WTC11 (cell line): Measurements from ENCODE around the gene MAP4K3. TPM values are rescaled to one million over a fixed set of nuclear protein-coding genes. Genes with fewer than 3 reads are reported as not detected.

Experiments used
- ATAC-seq: fragments of 200-7000 bp; cut with Tn5 transposase; 2 replicates; pipeline ENCODE4 v1.10.0; 2021; ENCODE audit warnings: mild to moderate bottlenecking, moderate library complexity
- CTCF ChIA-PET: fragments of 300-600 bp; sonication (Branson Sonifier 250); formaldehyde crosslinking; loops from one replicate; lab custom pipeline; 2021; ENCODE audit warnings: antibody characterized with exemption; lab: Charles Lee
- POLR2A ChIA-PET: fragments of 350-600 bp; sonication (Branson Sonifier 250); formaldehyde crosslinking; loops from one replicate; lab custom pipeline; 2021; ENCODE audit warnings: antibody characterized with exemption; lab: Charles Lee
- DNase-seq: peaks from one replicate; pipeline ENCODE4 v3.0.0; 2021; ENCODE audit warnings: low spot score
- H3K27ac Mint-ChIP-seq: 2 replicates; pipeline ENCODE4 v1.8.0; 2021; ENCODE audit warnings: mixed read lengths
- H3K27me3 Mint-ChIP-seq: 2 replicates; pipeline ENCODE4 v1.8.0; 2021; ENCODE audit warnings: low read depth, mild to moderate bottlenecking, moderate library complexity, mixed read lengths
- H3K36me3 Mint-ChIP-seq: 2 replicates; pipeline ENCODE4 v1.8.0; 2021; ENCODE audit warnings: mixed read lengths
- H3K4me1 Mint-ChIP-seq: 2 replicates; pipeline ENCODE4 v1.8.0; 2022; ENCODE audit warnings: mixed read lengths
- H3K4me3 Mint-ChIP-seq: 2 replicates; pipeline ENCODE4 v1.8.0; 2021; ENCODE audit warnings: mild to moderate bottlenecking, moderate library complexity, mixed read lengths
- H3K9me3 Mint-ChIP-seq: 2 replicates; pipeline ENCODE4 v1.8.0; 2021; ENCODE audit warnings: mixed read lengths
- ATF1 ChIP-seq: sonication (generic); formaldehyde crosslinking; IDR thresholded peaks from 2 replicates; pipeline ENCODE4 v1.8.1; 2023; ENCODE audit warnings: mild to moderate bottlenecking, moderate library complexity, missing genetic modification reagents
- ELF4 ChIP-seq: sonication (generic); formaldehyde crosslinking; IDR thresholded peaks from 2 replicates; pipeline ENCODE4 v1.8.1; 2022; ENCODE audit warnings: low read depth, mild to moderate bottlenecking, moderate library complexity, missing genetic modification reagents
- ESRRA ChIP-seq: sonication (generic); formaldehyde crosslinking; IDR thresholded peaks from 2 replicates; pipeline ENCODE4 v1.8.1; 2022; ENCODE audit warnings: mild to moderate bottlenecking, missing genetic modification reagents, borderline replicate concordance
- FOXJ3 ChIP-seq: sonication (generic); formaldehyde crosslinking; IDR thresholded peaks from 2 replicates; pipeline ENCODE4 v1.9.0; 2021; ENCODE audit warnings: missing genetic modification reagents, mild to moderate bottlenecking, borderline replicate concordance
- HMGA2 ChIP-seq: fragments of 250-450 bp; sonication (Bioruptor Pico); IDR thresholded peaks from 2 replicates; pipeline ENCODE4 v1.4.0; 2021; ENCODE audit warnings: mild to moderate bottlenecking, moderate library complexity
- KAT7 ChIP-seq: sonication (generic); formaldehyde crosslinking; IDR thresholded peaks from 2 replicates; pipeline ENCODE4 v1.8.1; 2023; ENCODE audit warnings: missing genetic modification reagents, mild to moderate bottlenecking, borderline replicate concordance
- MXD4 ChIP-seq: fragments of 250-450 bp; sonication (Bioruptor Pico); IDR thresholded peaks from 2 replicates; pipeline ENCODE4 v1.8.0; 2021; ENCODE audit warnings: mild to moderate bottlenecking, moderate library complexity, borderline replicate concordance
- MYBL2 ChIP-seq: sonication (generic); formaldehyde crosslinking; IDR thresholded peaks from 2 replicates; pipeline ENCODE4 v1.8.1; 2023; ENCODE audit warnings: mild to moderate bottlenecking, moderate library complexity, missing genetic modification reagents
- NFATC4 ChIP-seq: fragments of 250-450 bp; sonication (Bioruptor Pico); IDR thresholded peaks from 2 replicates; pipeline ENCODE4 v1.9.0; 2021; ENCODE audit warnings: mild to moderate bottlenecking
- NR1H2 ChIP-seq: sonication (generic); formaldehyde crosslinking; IDR thresholded peaks from 2 replicates; pipeline ENCODE4 v1.9.0; 2021; ENCODE audit warnings: mild to moderate bottlenecking, moderate library complexity, missing genetic modification reagents
- OVOL2 ChIP-seq: fragments of 250-450 bp; sonication (Bioruptor Pico); IDR thresholded peaks from 2 replicates; pipeline ENCODE4 v1.9.0; 2021; ENCODE audit warnings: mild to moderate bottlenecking, borderline replicate concordance
- SMAD3 ChIP-seq: sonication (generic); formaldehyde crosslinking; IDR thresholded peaks from 2 replicates; pipeline ENCODE4 v1.8.0; 2022; ENCODE audit warnings: missing genetic modification reagents, mild to moderate bottlenecking, borderline replicate concordance
- SMAD4 ChIP-seq: sonication (generic); formaldehyde crosslinking; IDR thresholded peaks from 2 replicates; pipeline ENCODE4 v1.8.0; 2022; ENCODE audit warnings: mild to moderate bottlenecking, missing genetic modification reagents
- SOX15 ChIP-seq: fragments of 250-450 bp; sonication (Bioruptor Pico); IDR thresholded peaks from 2 replicates; pipeline ENCODE4 v1.9.0; 2021; ENCODE audit warnings: mild to moderate bottlenecking
- ZBTB21 ChIP-seq: sonication (generic); formaldehyde crosslinking; IDR thresholded peaks from 2 replicates; pipeline ENCODE4 v1.8.1; 2023; ENCODE audit warnings: mild to moderate bottlenecking, missing genetic modification reagents, borderline replicate concordance
- ZNF219 ChIP-seq: sonication (generic); formaldehyde crosslinking; IDR thresholded peaks from 2 replicates; pipeline ENCODE4 v1.8.0; 2023; ENCODE audit warnings: missing genetic modification reagents, mild to moderate bottlenecking, borderline replicate concordance
- ZNF263 ChIP-seq: sonication (generic); formaldehyde crosslinking; IDR thresholded peaks from 2 replicates; pipeline ENCODE4 v1.8.1; 2022; ENCODE audit warnings: low read depth, mild to moderate bottlenecking, moderate library complexity, missing genetic modification reagents
- ZNF317 ChIP-seq: sonication (generic); formaldehyde crosslinking; IDR thresholded peaks from 2 replicates; pipeline ENCODE4 v1.8.1; 2023; ENCODE audit warnings: low read depth, mild to moderate bottlenecking, moderate library complexity, missing genetic modification reagents, borderline replicate concordance
- ZNF396 ChIP-seq: fragments of 250-450 bp; sonication (Bioruptor Pico); IDR thresholded peaks from 2 replicates; pipeline ENCODE4 v1.8.0; 2021; ENCODE audit warnings: mild to moderate bottlenecking, moderate library complexity, borderline replicate concordance
- ZNF671 ChIP-seq: fragments of 250-450 bp; sonication (Bioruptor Pico); IDR thresholded peaks from 2 replicates; pipeline ENCODE4 v1.8.0; 2021; ENCODE audit warnings: mild to moderate bottlenecking
- total RNA-seq: library from RNA; stranded (reverse); gene quantifications from 3 replicates; pipeline ENCODE4 v1.2.3, GENCODE V29; 2021
- TF ChIP-seq, protein P1 (sequence below): fragments of 250-450 bp; sonication (Bioruptor Pico); IDR thresholded peaks from 2 replicates; pipeline ENCODE4 v1.9.0; 2021; ENCODE audit warnings: moderate library complexity, mild to moderate bottlenecking, inconsistent platforms, borderline replicate concordance
- TF ChIP-seq, protein P2 (sequence below): fragments of 250-450 bp; sonication (Bioruptor Pico); IDR thresholded peaks from 2 replicates; pipeline ENCODE4 v1.9.0; 2021; ENCODE audit warnings: mild to moderate bottlenecking
- TF ChIP-seq, protein P3 (sequence below): sonication (generic); formaldehyde crosslinking; conservative IDR thresholded peaks from 2 replicates; pipeline ENCODE4 v1.8.1; 2023; ENCODE audit warnings: mild to moderate bottlenecking, low read depth, missing genetic modification reagents, moderate library complexity
- TF ChIP-seq, protein P4 (sequence below): sonication (generic); formaldehyde crosslinking; IDR thresholded peaks from 2 replicates; pipeline ENCODE4 v1.8.0; 2023; ENCODE audit warnings: missing genetic modification reagents, mild to moderate bottlenecking, borderline replicate concordance
- TF ChIP-seq, protein P5 (sequence below): sonication (generic); formaldehyde crosslinking; IDR thresholded peaks from 2 replicates; pipeline ENCODE4 v1.8.1; 2022; ENCODE audit warnings: low read depth, missing genetic modification reagents, borderline replicate concordance

MAP4K3 gene
- total RNA-seq, 1 experiment from 2014 or later = 73.2 TPM

DNA sequence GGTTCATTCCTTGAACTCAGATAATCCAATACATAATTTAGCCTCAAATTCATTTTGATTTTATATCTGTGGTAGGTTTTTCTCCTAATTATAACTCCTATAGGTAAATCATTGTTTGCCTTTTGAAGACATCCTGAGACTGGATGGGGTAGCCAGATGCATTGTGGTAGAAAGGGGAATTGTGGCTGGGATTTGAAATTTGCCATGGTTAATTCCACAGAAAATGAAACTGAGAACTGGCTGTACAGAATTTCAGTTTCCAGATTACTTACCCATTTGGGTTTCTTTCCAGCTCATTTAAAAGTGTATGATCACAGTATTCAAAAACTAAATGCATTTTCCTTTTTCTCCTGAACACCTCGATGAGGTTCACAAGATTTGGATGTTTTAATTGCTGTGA lies 211.5 kb downstream of the MAP4K3 start:
- TF ChIP-seq, protein P1, sequence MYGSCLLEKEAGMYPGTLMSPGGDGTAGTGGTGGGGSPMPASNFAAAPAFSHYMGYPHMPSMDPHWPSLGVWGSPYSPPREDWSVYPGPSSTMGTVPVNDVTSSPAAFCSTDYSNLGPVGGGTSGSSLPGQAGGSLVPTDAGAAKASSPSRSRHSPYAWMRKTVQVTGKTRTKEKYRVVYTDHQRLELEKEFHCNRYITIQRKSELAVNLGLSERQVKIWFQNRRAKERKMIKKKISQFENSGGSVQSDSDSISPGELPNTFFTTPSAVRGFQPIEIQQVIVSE (CRISPR knock-in tag) = no peak
- TF ChIP-seq MXD4 (no peak), NFATC4 (CRISPR knock-in tag) (no peak), ZNF263 (CRISPR knock-in tag) (no peak), MYBL2 (no peak), ESRRA (CRISPR knock-in tag) (no peak), ZNF396 (CRISPR knock-in tag) (no peak), NR1H2 (CRISPR knock-in tag) (no peak), ZNF671 (CRISPR knock-in tag) (no peak)
- TF ChIP-seq, protein P2, sequence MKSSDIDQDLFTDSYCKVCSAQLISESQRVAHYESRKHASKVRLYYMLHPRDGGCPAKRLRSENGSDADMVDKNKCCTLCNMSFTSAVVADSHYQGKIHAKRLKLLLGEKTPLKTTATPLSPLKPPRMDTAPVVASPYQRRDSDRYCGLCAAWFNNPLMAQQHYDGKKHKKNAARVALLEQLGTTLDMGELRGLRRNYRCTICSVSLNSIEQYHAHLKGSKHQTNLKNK (CRISPR knock-in tag) = no peak
- TF ChIP-seq, all 79 proteins: peak for 0
- Mint-ChIP-seq H3K4me3 (no peak overlapping the region), H3K36me3 (no peaks in the 10 kb centered on the region), H3K4me1 (peaks cover 43% of the 10 kb centered on the region), H3K9me3 (no peaks in the 10 kb centered on the region), H3K27ac (no peak overlapping the region), H3K27me3 (no peaks in the 10 kb centered on the region)
- POLR2A ChIA-PET = no interaction called here
- no peak for DNase-seq
- CTCF ChIA-PET = interaction anchor here (0.8 to 2.6 kb wide), 2 partner anchors 101 to 278 kb away, joined by 3 to 12 read pairs; no protein-coding TSS in a partner anchor
- no peak for ATAC-seq

DNA sequence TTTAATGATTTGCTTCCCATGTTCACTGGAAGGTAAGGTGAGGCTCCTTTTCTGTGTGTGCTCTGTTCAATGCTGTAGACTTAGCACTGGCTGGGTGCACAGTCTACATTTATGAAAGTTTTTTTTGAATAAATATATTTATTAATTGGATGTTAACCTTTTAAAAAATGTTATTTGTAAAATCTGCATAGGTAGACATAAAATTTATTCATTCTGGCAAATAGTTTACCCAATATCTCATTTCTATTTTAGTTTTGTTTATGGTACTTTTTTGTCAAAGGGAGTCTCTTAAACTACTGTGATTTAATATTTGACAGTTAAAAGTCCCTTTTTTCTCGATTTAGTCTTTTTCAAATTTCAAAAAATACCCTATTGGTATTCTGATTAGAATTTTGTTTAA lies 213.2 kb downstream of the MAP4K3 start:
- H3K36me3 Mint-ChIP-seq = no peaks in the 10 kb centered on the region
- TF ChIP-seq, protein P3, sequence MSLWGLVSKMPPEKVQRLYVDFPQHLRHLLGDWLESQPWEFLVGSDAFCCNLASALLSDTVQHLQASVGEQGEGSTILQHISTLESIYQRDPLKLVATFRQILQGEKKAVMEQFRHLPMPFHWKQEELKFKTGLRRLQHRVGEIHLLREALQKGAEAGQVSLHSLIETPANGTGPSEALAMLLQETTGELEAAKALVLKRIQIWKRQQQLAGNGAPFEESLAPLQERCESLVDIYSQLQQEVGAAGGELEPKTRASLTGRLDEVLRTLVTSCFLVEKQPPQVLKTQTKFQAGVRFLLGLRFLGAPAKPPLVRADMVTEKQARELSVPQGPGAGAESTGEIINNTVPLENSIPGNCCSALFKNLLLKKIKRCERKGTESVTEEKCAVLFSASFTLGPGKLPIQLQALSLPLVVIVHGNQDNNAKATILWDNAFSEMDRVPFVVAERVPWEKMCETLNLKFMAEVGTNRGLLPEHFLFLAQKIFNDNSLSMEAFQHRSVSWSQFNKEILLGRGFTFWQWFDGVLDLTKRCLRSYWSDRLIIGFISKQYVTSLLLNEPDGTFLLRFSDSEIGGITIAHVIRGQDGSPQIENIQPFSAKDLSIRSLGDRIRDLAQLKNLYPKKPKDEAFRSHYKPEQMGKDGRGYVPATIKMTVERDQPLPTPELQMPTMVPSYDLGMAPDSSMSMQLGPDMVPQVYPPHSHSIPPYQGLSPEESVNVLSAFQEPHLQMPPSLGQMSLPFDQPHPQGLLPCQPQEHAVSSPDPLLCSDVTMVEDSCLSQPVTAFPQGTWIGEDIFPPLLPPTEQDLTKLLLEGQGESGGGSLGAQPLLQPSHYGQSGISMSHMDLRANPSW (CRISPR knock-in tag) = no peak
- TF ChIP-seq, protein P4, sequence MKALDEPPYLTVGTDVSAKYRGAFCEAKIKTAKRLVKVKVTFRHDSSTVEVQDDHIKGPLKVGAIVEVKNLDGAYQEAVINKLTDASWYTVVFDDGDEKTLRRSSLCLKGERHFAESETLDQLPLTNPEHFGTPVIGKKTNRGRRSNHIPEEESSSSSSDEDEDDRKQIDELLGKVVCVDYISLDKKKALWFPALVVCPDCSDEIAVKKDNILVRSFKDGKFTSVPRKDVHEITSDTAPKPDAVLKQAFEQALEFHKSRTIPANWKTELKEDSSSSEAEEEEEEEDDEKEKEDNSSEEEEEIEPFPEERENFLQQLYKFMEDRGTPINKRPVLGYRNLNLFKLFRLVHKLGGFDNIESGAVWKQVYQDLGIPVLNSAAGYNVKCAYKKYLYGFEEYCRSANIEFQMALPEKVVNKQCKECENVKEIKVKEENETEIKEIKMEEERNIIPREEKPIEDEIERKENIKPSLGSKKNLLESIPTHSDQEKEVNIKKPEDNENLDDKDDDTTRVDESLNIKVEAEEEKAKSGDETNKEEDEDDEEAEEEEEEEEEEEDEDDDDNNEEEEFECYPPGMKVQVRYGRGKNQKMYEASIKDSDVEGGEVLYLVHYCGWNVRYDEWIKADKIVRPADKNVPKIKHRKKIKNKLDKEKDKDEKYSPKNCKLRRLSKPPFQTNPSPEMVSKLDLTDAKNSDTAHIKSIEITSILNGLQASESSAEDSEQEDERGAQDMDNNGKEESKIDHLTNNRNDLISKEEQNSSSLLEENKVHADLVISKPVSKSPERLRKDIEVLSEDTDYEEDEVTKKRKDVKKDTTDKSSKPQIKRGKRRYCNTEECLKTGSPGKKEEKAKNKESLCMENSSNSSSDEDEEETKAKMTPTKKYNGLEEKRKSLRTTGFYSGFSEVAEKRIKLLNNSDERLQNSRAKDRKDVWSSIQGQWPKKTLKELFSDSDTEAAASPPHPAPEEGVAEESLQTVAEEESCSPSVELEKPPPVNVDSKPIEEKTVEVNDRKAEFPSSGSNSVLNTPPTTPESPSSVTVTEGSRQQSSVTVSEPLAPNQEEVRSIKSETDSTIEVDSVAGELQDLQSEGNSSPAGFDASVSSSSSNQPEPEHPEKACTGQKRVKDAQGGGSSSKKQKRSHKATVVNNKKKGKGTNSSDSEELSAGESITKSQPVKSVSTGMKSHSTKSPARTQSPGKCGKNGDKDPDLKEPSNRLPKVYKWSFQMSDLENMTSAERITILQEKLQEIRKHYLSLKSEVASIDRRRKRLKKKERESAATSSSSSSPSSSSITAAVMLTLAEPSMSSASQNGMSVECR = no peak
- TF ChIP-seq OVOL2 (CRISPR knock-in tag) = no peak
- DNase-seq (no peak), ATAC-seq (no peak)
- peaks cover 41% of the 10 kb centered on the region for H3K4me1 Mint-ChIP-seq
- ChIA-PET POLR2A (no interaction called here), CTCF (no interaction called here)
- no peaks in the 10 kb centered on the region for H3K27me3 Mint-ChIP-seq
- H3K4me3 Mint-ChIP-seq = no peak overlapping the region
- H3K27ac Mint-ChIP-seq = no peak overlapping the region
- H3K9me3 Mint-ChIP-seq = no peaks in the 10 kb centered on the region

DNA sequence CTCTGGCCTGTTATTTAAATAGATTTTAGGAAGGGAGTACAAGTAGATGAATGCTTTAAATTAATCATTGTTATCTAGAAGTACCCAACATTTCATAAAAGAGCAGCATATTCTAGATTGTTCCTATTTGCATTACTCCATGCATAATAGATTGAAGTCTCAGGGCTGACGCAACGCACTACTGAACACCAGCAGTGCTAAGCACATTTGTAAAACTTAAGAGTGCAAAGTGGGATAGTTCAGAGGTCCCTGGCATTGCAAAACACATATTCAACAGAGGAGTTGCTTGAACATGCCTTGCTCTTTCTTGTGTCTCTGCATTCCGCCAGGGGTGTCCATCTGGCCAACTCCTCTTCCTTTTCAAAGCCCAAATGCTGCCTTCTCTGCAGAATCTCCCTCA lies 215.6 kb downstream of the MAP4K3 start:
- H3K4me3 Mint-ChIP-seq = no peak overlapping the region
- no peaks in the 10 kb centered on the region for H3K27me3 Mint-ChIP-seq
- no peak for DNase-seq
- POLR2A ChIA-PET = no interaction called here
- H3K9me3 Mint-ChIP-seq = no peaks in the 10 kb centered on the region
- ATAC-seq = no peak
- peak overlapping the region; percentile 2 for H3K27ac Mint-ChIP-seq
- H3K4me1 Mint-ChIP-seq = peaks cover 18% of the 10 kb centered on the region
- no peaks in the 10 kb centered on the region for H3K36me3 Mint-ChIP-seq
- CTCF ChIA-PET = no interaction called here
- TF ChIP-seq SOX15 (CRISPR knock-in tag) (no peak), SMAD3 (no peak), KAT7 (CRISPR knock-in tag) (no peak), HMGA2 (CRISPR knock-in tag) (no peak), ELF4 (CRISPR knock-in tag) (no peak), FOXJ3 (no peak), ZNF219 (CRISPR knock-in tag) (no peak), ZNF317 (CRISPR knock-in tag) (no peak), ZBTB21 (no peak), ZNF671 (CRISPR knock-in tag) (no peak), SMAD4 (no peak), ATF1 (CRISPR knock-in tag) (no peak)
- TF ChIP-seq, protein P5, sequence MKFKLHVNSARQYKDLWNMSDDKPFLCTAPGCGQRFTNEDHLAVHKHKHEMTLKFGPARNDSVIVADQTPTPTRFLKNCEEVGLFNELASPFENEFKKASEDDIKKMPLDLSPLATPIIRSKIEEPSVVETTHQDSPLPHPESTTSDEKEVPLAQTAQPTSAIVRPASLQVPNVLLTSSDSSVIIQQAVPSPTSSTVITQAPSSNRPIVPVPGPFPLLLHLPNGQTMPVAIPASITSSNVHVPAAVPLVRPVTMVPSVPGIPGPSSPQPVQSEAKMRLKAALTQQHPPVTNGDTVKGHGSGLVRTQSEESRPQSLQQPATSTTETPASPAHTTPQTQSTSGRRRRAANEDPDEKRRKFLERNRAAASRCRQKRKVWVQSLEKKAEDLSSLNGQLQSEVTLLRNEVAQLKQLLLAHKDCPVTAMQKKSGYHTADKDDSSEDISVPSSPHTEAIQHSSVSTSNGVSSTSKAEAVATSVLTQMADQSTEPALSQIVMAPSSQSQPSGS = no peak
